Neural progenitor cell (in vitro differentiated cells): Measurements from ENCODE around the gene GIT2. TPM values are rescaled to one million over a fixed set of nuclear protein-coding genes. Genes with fewer than 3 reads are reported as not detected.
"Not testable (repeated sequence)": the region's sequence is repeated elsewhere in the genome, so short reads cannot be mapped to it uniquely, and the experiment has no call there.

Source experiments
- DNase-seq: peaks from one replicate; pipeline ENCODE4 v3.0.0-alpha.2; 2016; ENCODE audit warnings: low spot score
- H2AFZ ChIP-seq: fragments of 200-600 bp; sonication (generic); replicated peaks from 2 replicates; pipeline ENCODE4 v1.6.1; 2016; ENCODE audit warnings: antibody characterized with exemption
- H3F3A ChIP-seq: fragments of 200-600 bp; sonication (generic); 2 replicates; pipeline ENCODE4 v1.6.1; 2016; ENCODE audit warnings: antibody characterized with exemption, low read depth
- H3K27ac ChIP-seq: fragments of 200-600 bp; sonication (generic); 2 replicates; pipeline ENCODE4 v1.5.1; 2016; ENCODE audit warnings: mild to moderate bottlenecking
- H3K27me3 ChIP-seq: fragments of 200-600 bp; sonication (generic); 2 replicates; pipeline ENCODE4 v1.6.1; 2016; ENCODE audit warnings: mild to moderate bottlenecking, moderate library complexity
- H3K36me3 ChIP-seq: fragments of 200-600 bp; sonication (generic); 2 replicates; pipeline ENCODE4 v1.5.1; 2016
- H3K4me1 ChIP-seq: fragments of 200-600 bp; sonication (generic); 2 replicates; pipeline ENCODE4 v1.6.1; 2016; ENCODE audit warnings: mixed run types
- H3K4me2 ChIP-seq: fragments of 200-600 bp; sonication (generic); 2 replicates; pipeline ENCODE4 v1.6.1; 2016
- H3K4me3 ChIP-seq: fragments of 200-600 bp; sonication (generic); 2 replicates; pipeline ENCODE4 v1.5.1; 2016
- H3K79me2 ChIP-seq: fragments of 200-600 bp; sonication (generic); 2 replicates; pipeline ENCODE4 v1.6.1; 2016; ENCODE audit warnings: low read depth
- H3K9ac ChIP-seq: fragments of 200-600 bp; sonication (generic); 2 replicates; pipeline ENCODE4 v1.6.1; 2016
- H3K9me3 ChIP-seq: fragments of 200-600 bp; sonication (generic); 2 replicates; pipeline ENCODE4 v1.5.1; 2016; ENCODE audit warnings: low read depth
- H4K20me1 ChIP-seq: fragments of 200-600 bp; sonication (generic); 2 replicates; pipeline ENCODE4 v1.6.1; 2016; ENCODE audit warnings: low read depth
- H3K27ac Mint-ChIP-seq: 3 replicates; pipeline ENCODE4 v1.8.0; 2021; ENCODE audit warnings: mixed read lengths
- H3K27me3 Mint-ChIP-seq: 2 replicates; pipeline ENCODE4 v1.8.0; 2022; ENCODE audit warnings: low read depth, mild to moderate bottlenecking, inconsistent platforms, moderate library complexity, mixed read lengths; ENCODE audit not compliant: insufficient read depth
- H3K36me3 Mint-ChIP-seq: 3 replicates; pipeline ENCODE4 v1.8.0; 2021; ENCODE audit warnings: mixed read lengths
- H3K4me1 Mint-ChIP-seq: 3 replicates; pipeline ENCODE4 v1.8.0; 2021; ENCODE audit warnings: mixed read lengths
- H3K4me3 Mint-ChIP-seq: 3 replicates; pipeline ENCODE4 v1.8.0; 2021; ENCODE audit warnings: mild to moderate bottlenecking, moderate library complexity, mixed read lengths
- H3K9me3 Mint-ChIP-seq: 3 replicates; pipeline ENCODE4 v1.8.0; 2020; ENCODE audit warnings: mixed read lengths
- CTCF ChIP-seq: fragments of 200-600 bp; sonication (generic); IDR thresholded peaks from 2 replicates; pipeline ENCODE4 v1.5.1; 2017; ENCODE audit warnings: antibody characterized with exemption, mild to moderate bottlenecking
- EZH2 ChIP-seq: fragments of 200-600 bp; sonication (generic); IDR thresholded peaks from 2 replicates; pipeline ENCODE4 v1.6.1; 2017; ENCODE audit warnings: antibody characterized with exemption, mild to moderate bottlenecking, moderate library complexity
- EZH2phosphoT487 ChIP-seq: fragments of 200-600 bp; sonication (generic); IDR thresholded peaks from 2 replicates; pipeline ENCODE4 v1.6.1; 2017; ENCODE audit warnings: antibody characterized with exemption
- total RNA-seq: library from RNA; depleted of rRNA; stranded (reverse); fragments of >200 nt; gene quantifications from 2 replicates; pipeline ENCODE4 v1.2.3, GENCODE V29; 2015; ENCODE audit warnings: low replicate concordance

GIT2 gene
- total RNA-seq, 1 donor from 2014 or later: 28.5 TPM

GRCh38 chr12:109892165-109892715 is 103.9 kb downstream of the GIT2 start:
- peaks cover 13% of the 10 kb centered on the region for H3K27me3 Mint-ChIP-seq
- no peak for DNase-seq

GRCh38 chr12:109891731-109892130 is 104.4 kb downstream of the GIT2 start:
- H3K36me3 Mint-ChIP-seq, H3K27ac ChIP-seq, H3F3A ChIP-seq, H3K4me3 Mint-ChIP-seq, H3K27ac Mint-ChIP-seq, H3K9me3 ChIP-seq, H3K79me2 ChIP-seq, H3K4me2 ChIP-seq, H3K27me3 ChIP-seq, DNase-seq, H3K4me1 ChIP-seq, H4K20me1 ChIP-seq, H3K9ac ChIP-seq, H3K4me1 Mint-ChIP-seq, H3K36me3 ChIP-seq, H3K9me3 Mint-ChIP-seq, H3K4me3 ChIP-seq, H2AFZ ChIP-seq: not testable (repeated sequence)
- H3K27me3 Mint-ChIP-seq: peaks cover 13% of the 10 kb centered on the region

More at GRCh38 chr12:109892165-109892715, 103.9 kb downstream of the GIT2 start:
- Mint-ChIP-seq H3K36me3 (no peaks in the 10 kb centered on the region), H3K9me3 (peaks cover 2% of the 10 kb centered on the region), H3K4me3 (no peak overlapping the region), H3K27ac (no peak overlapping the region), H3K4me1 (no peaks in the 10 kb centered on the region)
- no peaks in the 10 kb centered on the region for H3K4me1 ChIP-seq
- H3K9me3 ChIP-seq: no peaks in the 10 kb centered on the region
- H3K27ac ChIP-seq: no peak overlapping the region
- no peaks in the 10 kb centered on the region for H3F3A ChIP-seq
- H3K4me3 ChIP-seq: no peak overlapping the region
- no peaks in the 10 kb centered on the region for H4K20me1 ChIP-seq
- TF ChIP-seq CTCF (no peak), EZH2 (no peak), EZH2phosphoT487 (no peak)
- no peaks in the 10 kb centered on the region for H3K27me3 ChIP-seq
- H3K4me2 ChIP-seq: no peak overlapping the region
- H3K9ac ChIP-seq: no peak overlapping the region
- H3K79me2 ChIP-seq: no peaks in the 10 kb centered on the region
- H3K36me3 ChIP-seq: no peaks in the 10 kb centered on the region
- no peak overlapping the region for H2AFZ ChIP-seq

GRCh38 chr12:109890620-109891170 is 105.5 kb downstream of the GIT2 start:
- Histone ChIP-seq H3K9ac (no peak overlapping the region), H4K20me1 (no peaks in the 10 kb centered on the region), H3K27me3 (no peaks in the 10 kb centered on the region), H3K79me2 (no peaks in the 10 kb centered on the region), H3K4me1 (no peaks in the 10 kb centered on the region), H3K4me2 (no peak overlapping the region), H3K27ac (no peak overlapping the region), H2AFZ (no peak overlapping the region), H3K9me3 (no peaks in the 10 kb centered on the region), H3F3A (no peaks in the 10 kb centered on the region), H3K36me3 (no peaks in the 10 kb centered on the region), H3K4me3 (no peak overlapping the region)
- Mint-ChIP-seq H3K9me3 (peaks cover 2% of the 10 kb centered on the region), H3K27ac (no peak overlapping the region), H3K27me3 (peaks cover 13% of the 10 kb centered on the region), H3K4me3 (no peak overlapping the region), H3K36me3 (no peaks in the 10 kb centered on the region), H3K4me1 (no peaks in the 10 kb centered on the region)
- no peak for TF ChIP-seq EZH2
- TF ChIP-seq CTCF: no peak
- TF ChIP-seq EZH2phosphoT487: no peak
- DNase-seq: no peak

GRCh38 chr12:109888179-109889020 is 107.8 kb downstream of the GIT2 start:
- Histone ChIP-seq H3K27me3 (no peaks in the 10 kb centered on the region), H3K9ac (no peak overlapping the region), H3K4me2 (no peak overlapping the region), H3K9me3 (no peaks in the 10 kb centered on the region), H3K27ac (no peak overlapping the region), H2AFZ (no peak overlapping the region), H3K4me1 (no peaks in the 10 kb centered on the region), H4K20me1 (no peaks in the 10 kb centered on the region), H3K36me3 (no peaks in the 10 kb centered on the region), H3K4me3 (no peak overlapping the region), H3K79me2 (no peaks in the 10 kb centered on the region), H3F3A (no peaks in the 10 kb centered on the region)
- Mint-ChIP-seq H3K4me3 (peak overlapping the region; percentile 30), H3K4me1 (no peaks in the 10 kb centered on the region), H3K27me3 (peaks cover 10% of the 10 kb centered on the region), H3K36me3 (no peaks in the 10 kb centered on the region), H3K27ac (no peak overlapping the region), H3K9me3 (peaks cover 2% of the 10 kb centered on the region)
- TF ChIP-seq CTCF (no peak), EZH2phosphoT487 (no peak), EZH2 (no peak)
- DNase-seq: no peak
